DND-41 (cell line): ENCODE measurements around the gene ZFP30.

Source experiments
- EZH2 ChIP-seq: IDR thresholded peaks from 3 replicates; pipeline ENCODE4 v1.6.1; 2012; ENCODE audit warnings: borderline replicate concordance, low read depth, mild to moderate bottlenecking, moderate library complexity, low read length, inconsistent platforms; ENCODE audit not compliant: severe bottlenecking
- TF ChIP-seq, protein P1 (sequence below): IDR thresholded peaks from 2 replicates; pipeline ENCODE4 v1.5.1; 2012; ENCODE audit warnings: borderline replicate concordance, low read length, moderate library complexity, mild to moderate bottlenecking; ENCODE audit not compliant: poor library complexity, severe bottlenecking; ENCODE audit errors: extremely low read depth

DNA sequence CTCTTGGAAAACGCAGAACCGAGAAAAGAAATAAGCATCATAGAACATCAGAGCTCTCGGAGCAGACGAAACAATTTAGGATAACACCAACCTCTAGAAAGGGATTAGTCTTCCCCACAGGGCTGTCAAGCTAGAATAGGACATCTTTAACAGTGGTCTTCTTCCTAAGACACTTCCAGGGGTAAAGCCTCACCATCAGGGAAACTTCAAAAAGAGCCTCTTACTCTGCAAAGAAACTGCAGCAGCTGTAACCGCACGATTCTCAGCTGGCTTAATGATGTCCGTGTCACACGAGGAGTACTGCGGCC, 61.3 kb downstream of the ZFP30 start:
- TF ChIP-seq, protein P1, sequence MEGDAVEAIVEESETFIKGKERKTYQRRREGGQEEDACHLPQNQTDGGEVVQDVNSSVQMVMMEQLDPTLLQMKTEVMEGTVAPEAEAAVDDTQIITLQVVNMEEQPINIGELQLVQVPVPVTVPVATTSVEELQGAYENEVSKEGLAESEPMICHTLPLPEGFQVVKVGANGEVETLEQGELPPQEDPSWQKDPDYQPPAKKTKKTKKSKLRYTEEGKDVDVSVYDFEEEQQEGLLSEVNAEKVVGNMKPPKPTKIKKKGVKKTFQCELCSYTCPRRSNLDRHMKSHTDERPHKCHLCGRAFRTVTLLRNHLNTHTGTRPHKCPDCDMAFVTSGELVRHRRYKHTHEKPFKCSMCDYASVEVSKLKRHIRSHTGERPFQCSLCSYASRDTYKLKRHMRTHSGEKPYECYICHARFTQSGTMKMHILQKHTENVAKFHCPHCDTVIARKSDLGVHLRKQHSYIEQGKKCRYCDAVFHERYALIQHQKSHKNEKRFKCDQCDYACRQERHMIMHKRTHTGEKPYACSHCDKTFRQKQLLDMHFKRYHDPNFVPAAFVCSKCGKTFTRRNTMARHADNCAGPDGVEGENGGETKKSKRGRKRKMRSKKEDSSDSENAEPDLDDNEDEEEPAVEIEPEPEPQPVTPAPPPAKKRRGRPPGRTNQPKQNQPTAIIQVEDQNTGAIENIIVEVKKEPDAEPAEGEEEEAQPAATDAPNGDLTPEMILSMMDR: no peak
- no peak for TF ChIP-seq EZH2
